HEK293 (cell line): ENCODE measurements around the gene SYNE2.

Experiments used
- CTCF ChIA-PET: fragments of 350-600 bp; formaldehyde crosslinking; extraction: SDS; loops from one replicate; lab custom pipeline; 2021; ENCODE audit warnings: antibody characterized with exemption; lab: Yijun Ruan, JAX
- POLR2A ChIA-PET: fragments of 300-600 bp; formaldehyde crosslinking; extraction: SDS; loops from one replicate; lab custom pipeline; 2020; ENCODE audit warnings: antibody characterized with exemption, inconsistent platforms; lab: Yijun Ruan, JAX
- H3K27ac ChIP-seq: fragments of 200-500 bp; sonication (Bioruptor generic); 2 replicates; pipeline ENCODE4 v1.5.1; 2014; ENCODE audit warnings: low read depth, low read length, control low read depth, inconsistent platforms; ENCODE audit errors: extremely low read depth
- H3K36me3 ChIP-seq, 2 experiments: fragments of 200-500 bp in 1 of 2; sonication (Bioruptor generic) in 1 of 2; 1 replicate in 1 of 2; 2 replicates in 1 of 2; pipeline ENCODE4 v1.5.1; 2014 to 2017; ENCODE audit warnings: inconsistent platforms in 2 of 2, low read length in 2 of 2; ENCODE audit not compliant: control insufficient read depth in 2 of 2, insufficient read depth in 1 of 2
- H3K4me1 ChIP-seq: fragments of 200-500 bp; sonication (Bioruptor generic); 2 replicates; pipeline ENCODE4 v1.5.1; 2014; ENCODE audit warnings: mild to moderate bottlenecking, low read length, inconsistent platforms; ENCODE audit not compliant: control insufficient read depth, insufficient read depth
- H3K4me3 ChIP-seq: 2 replicates; pipeline ENCODE4 v1.5.1; 2011; ENCODE audit warnings: low read depth, mild to moderate bottlenecking, control low read depth, low read length, moderate library complexity
- H3K9me3 ChIP-seq: fragments of 200-500 bp; sonication (Bioruptor generic); 2 replicates; pipeline ENCODE4 v1.5.1; 2014; ENCODE audit warnings: low read depth, low read length, inconsistent platforms; ENCODE audit not compliant: control insufficient read depth, insufficient read depth
- KLF10 ChIP-seq: fragments of 450-650 bp; IDR thresholded peaks from 2 replicates; pipeline ENCODE4 v1.5.1; 2018; ENCODE audit warnings: missing biosample characterization, mild to moderate bottlenecking, missing genetic modification characterization
- SP7 ChIP-seq: fragments of 450-650 bp; formaldehyde crosslinking; IDR thresholded peaks from 2 replicates; pipeline ENCODE4 v1.5.1; 2016; ENCODE audit warnings: missing biosample characterization, missing genetic modification characterization
- ZBTB21 ChIP-seq: fragments of 450-650 bp; formaldehyde crosslinking; IDR thresholded peaks from 2 replicates; pipeline ENCODE4 v1.5.1; 2017; ENCODE audit warnings: missing biosample characterization, missing genetic modification characterization
- ZFP41 ChIP-seq: fragments of 450-650 bp; formaldehyde crosslinking; IDR thresholded peaks from 2 replicates; pipeline ENCODE4 v1.5.1; 2016; ENCODE audit warnings: missing biosample characterization, missing genetic modification characterization, borderline replicate concordance
- ZNF132 ChIP-seq: fragments of 450-650 bp; formaldehyde crosslinking; IDR thresholded peaks from 2 replicates; pipeline ENCODE4 v1.5.1; 2017; ENCODE audit warnings: missing biosample characterization, missing genetic modification characterization, borderline replicate concordance
- ZNF335 ChIP-seq: fragments of 450-650 bp; formaldehyde crosslinking; conservative IDR thresholded peaks from 2 replicates; pipeline ENCODE4 v1.5.1; 2016; ENCODE audit warnings: missing biosample characterization, missing genetic modification characterization
- ZNF544 ChIP-seq: fragments of 450-650 bp; formaldehyde crosslinking; IDR thresholded peaks from 2 replicates; pipeline ENCODE4 v1.5.0; 2017; ENCODE audit warnings: missing biosample characterization, missing genetic modification characterization
- ZNF677 ChIP-seq: fragments of 450-650 bp; IDR thresholded peaks from 2 replicates; pipeline ENCODE4 v1.5.0; 2018; ENCODE audit warnings: missing biosample characterization, mild to moderate bottlenecking, missing genetic modification characterization, moderate library complexity
- ZNF707 ChIP-seq: fragments of 450-650 bp; formaldehyde crosslinking; IDR thresholded peaks from 2 replicates; pipeline ENCODE4 v1.5.1; 2016; ENCODE audit warnings: missing biosample characterization, missing genetic modification characterization
- ZNF768 ChIP-seq: fragments of 450-650 bp; formaldehyde crosslinking; IDR thresholded peaks from 2 replicates; pipeline ENCODE4 v1.5.1; 2018; ENCODE audit warnings: missing biosample characterization, mild to moderate bottlenecking, missing genetic modification characterization
- TF ChIP-seq, protein P1 (sequence below): IDR thresholded peaks from 2 replicates; pipeline ENCODE4 v1.6.1; 2011; ENCODE audit warnings: mild to moderate bottlenecking, low read depth, low read length, borderline replicate concordance
- TF ChIP-seq, protein P2 (sequence below): fragments of 450-650 bp; formaldehyde crosslinking; IDR thresholded peaks from 2 replicates; pipeline ENCODE4; 2016; ENCODE audit warnings: missing biosample characterization, missing genetic modification characterization
- TF ChIP-seq, protein P3 (sequence below): fragments of 450-650 bp; formaldehyde crosslinking; IDR thresholded peaks from 2 replicates; pipeline ENCODE4 v1.5.1; 2017; ENCODE audit warnings: missing biosample characterization, missing genetic modification characterization
- TF ChIP-seq, protein P4 (sequence below): fragments of 450-650 bp; formaldehyde crosslinking; conservative IDR thresholded peaks from 2 replicates; pipeline ENCODE4 v1.5.1; 2016; ENCODE audit warnings: low read depth, missing biosample characterization, missing genetic modification characterization
- TF ChIP-seq, protein P5 (sequence below): fragments of 450-650 bp; formaldehyde crosslinking; IDR thresholded peaks from 2 replicates; pipeline ENCODE4 v1.5.1; 2016; ENCODE audit warnings: missing biosample characterization, missing genetic modification characterization
- TF ChIP-seq, protein P6 (sequence below): sonication (generic); formaldehyde crosslinking; IDR thresholded peaks from 2 replicates; pipeline ENCODE4 v1.8.1; 2022; ENCODE audit warnings: mild to moderate bottlenecking, moderate library complexity, missing genetic modification reagents
- TF ChIP-seq, protein P7 (sequence below): fragments of 450-650 bp; formaldehyde crosslinking; IDR thresholded peaks from 2 replicates; pipeline ENCODE4 v1.5.1; 2017; ENCODE audit warnings: missing biosample characterization, mild to moderate bottlenecking, missing genetic modification characterization, moderate library complexity

Gene SYNE2

DNA sequence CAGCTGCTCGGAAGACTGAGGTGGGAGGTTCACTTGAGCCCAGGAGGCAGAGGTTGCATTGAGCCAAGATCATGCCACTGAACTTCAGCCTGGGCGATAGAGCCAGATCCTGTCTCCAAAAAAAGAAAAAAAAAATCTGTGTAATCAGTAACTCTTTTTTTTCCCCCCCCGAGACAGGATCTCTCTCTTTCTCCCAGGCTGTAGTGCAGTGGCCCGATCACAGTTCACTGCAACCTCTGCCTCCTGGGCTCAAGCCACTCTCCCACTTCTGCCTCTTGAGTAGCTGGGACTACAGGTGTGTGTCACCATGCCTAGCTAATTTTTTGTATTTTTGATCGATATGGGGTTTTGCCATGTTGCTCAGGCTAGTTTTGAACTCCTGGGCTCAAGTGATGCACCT is 113.6 kb downstream of the SYNE2 start:
- no peak overlapping the region for H3K4me3 ChIP-seq
- ChIA-PET CTCF (no interaction called here), POLR2A (no interaction called here)
- no peaks in the 10 kb centered on the region for H3K4me1 ChIP-seq
- no peaks in the 10 kb centered on the region for H3K9me3 ChIP-seq
- TF ChIP-seq KLF10 (tag by site-specific recombination) (no peak), ZBTB21 (tag by site-specific recombination) (no peak)
- TF ChIP-seq, protein P1, sequence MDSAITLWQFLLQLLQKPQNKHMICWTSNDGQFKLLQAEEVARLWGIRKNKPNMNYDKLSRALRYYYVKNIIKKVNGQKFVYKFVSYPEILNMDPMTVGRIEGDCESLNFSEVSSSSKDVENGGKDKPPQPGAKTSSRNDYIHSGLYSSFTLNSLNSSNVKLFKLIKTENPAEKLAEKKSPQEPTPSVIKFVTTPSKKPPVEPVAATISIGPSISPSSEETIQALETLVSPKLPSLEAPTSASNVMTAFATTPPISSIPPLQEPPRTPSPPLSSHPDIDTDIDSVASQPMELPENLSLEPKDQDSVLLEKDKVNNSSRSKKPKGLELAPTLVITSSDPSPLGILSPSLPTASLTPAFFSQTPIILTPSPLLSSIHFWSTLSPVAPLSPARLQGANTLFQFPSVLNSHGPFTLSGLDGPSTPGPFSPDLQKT: no peak
- no peak overlapping the region for H3K27ac ChIP-seq
- H3K36me3 ChIP-seq: peaks cover 12 to 15% of the 10 kb centered on the region in 2 experiments; a peak in 2 of 3 replicates

DNA sequence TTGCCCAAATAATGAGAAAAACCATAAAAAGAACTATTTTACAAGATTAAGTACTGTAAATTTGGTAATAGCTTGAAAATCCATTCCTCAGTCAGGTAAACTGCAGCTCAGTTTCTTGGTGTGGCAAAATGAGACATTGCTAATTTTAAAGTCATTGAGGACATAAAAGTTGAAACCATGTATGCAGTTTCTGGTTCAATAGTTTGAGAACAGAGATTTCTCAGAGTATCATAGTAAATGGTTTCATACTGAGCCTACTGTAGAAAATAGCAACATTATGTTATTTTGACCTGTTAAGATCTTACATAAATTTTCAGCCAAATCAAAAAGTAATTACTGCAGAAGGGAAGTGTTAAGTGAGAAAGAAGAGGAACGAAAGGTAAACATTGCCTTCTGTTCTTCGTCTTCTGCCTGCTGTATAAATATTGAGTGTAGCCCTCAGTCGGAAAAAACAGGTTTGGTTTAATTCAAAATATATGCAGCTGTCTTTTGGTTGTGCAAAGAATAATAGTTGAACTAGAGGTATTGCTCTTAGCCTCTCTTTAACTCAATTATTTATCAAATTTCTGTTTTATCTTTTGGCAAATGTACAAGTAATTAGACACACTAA is 119.6 kb downstream of the SYNE2 start:
- Histone ChIP-seq H3K4me1 (no peaks in the 10 kb centered on the region), H3K27ac (no peak overlapping the region), H3K9me3 (no peaks in the 10 kb centered on the region), H3K36me3 (peaks cover 10 to 16% of the 10 kb centered on the region in 2 experiments; a peak in 2 of 3 replicates), H3K4me3 (no peak overlapping the region)
- TF ChIP-seq, protein P2, sequence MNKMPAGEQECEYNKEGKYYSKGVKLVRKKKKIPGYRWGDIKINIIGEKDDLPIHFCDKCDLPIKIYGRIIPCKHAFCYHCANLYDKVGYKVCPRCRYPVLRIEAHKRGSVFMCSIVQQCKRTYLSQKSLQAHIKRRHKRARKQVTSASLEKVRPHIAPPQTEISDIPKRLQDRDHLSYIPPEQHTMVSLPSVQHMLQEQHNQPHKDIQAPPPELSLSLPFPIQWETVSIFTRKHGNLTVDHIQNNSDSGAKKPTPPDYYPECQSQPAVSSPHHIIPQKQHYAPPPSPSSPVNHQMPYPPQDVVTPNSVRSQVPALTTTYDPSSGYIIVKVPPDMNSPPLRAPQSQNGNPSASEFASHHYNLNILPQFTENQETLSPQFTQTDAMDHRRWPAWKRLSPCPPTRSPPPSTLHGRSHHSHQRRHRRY (tag by site-specific recombination): no peak
- TF ChIP-seq SP7 (tag by site-specific recombination): no peak
- no peak for TF ChIP-seq ZNF544 (tag by site-specific recombination)
- no peak for TF ChIP-seq ZNF132 (tag by site-specific recombination)
- TF ChIP-seq, protein P3, sequence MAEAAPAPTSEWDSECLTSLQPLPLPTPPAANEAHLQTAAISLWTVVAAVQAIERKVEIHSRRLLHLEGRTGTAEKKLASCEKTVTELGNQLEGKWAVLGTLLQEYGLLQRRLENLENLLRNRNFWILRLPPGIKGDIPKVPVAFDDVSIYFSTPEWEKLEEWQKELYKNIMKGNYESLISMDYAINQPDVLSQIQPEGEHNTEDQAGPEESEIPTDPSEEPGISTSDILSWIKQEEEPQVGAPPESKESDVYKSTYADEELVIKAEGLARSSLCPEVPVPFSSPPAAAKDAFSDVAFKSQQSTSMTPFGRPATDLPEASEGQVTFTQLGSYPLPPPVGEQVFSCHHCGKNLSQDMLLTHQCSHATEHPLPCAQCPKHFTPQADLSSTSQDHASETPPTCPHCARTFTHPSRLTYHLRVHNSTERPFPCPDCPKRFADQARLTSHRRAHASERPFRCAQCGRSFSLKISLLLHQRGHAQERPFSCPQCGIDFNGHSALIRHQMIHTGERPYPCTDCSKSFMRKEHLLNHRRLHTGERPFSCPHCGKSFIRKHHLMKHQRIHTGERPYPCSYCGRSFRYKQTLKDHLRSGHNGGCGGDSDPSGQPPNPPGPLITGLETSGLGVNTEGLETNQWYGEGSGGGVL (tag by site-specific recombination): no peak
- TF ChIP-seq, protein P4, sequence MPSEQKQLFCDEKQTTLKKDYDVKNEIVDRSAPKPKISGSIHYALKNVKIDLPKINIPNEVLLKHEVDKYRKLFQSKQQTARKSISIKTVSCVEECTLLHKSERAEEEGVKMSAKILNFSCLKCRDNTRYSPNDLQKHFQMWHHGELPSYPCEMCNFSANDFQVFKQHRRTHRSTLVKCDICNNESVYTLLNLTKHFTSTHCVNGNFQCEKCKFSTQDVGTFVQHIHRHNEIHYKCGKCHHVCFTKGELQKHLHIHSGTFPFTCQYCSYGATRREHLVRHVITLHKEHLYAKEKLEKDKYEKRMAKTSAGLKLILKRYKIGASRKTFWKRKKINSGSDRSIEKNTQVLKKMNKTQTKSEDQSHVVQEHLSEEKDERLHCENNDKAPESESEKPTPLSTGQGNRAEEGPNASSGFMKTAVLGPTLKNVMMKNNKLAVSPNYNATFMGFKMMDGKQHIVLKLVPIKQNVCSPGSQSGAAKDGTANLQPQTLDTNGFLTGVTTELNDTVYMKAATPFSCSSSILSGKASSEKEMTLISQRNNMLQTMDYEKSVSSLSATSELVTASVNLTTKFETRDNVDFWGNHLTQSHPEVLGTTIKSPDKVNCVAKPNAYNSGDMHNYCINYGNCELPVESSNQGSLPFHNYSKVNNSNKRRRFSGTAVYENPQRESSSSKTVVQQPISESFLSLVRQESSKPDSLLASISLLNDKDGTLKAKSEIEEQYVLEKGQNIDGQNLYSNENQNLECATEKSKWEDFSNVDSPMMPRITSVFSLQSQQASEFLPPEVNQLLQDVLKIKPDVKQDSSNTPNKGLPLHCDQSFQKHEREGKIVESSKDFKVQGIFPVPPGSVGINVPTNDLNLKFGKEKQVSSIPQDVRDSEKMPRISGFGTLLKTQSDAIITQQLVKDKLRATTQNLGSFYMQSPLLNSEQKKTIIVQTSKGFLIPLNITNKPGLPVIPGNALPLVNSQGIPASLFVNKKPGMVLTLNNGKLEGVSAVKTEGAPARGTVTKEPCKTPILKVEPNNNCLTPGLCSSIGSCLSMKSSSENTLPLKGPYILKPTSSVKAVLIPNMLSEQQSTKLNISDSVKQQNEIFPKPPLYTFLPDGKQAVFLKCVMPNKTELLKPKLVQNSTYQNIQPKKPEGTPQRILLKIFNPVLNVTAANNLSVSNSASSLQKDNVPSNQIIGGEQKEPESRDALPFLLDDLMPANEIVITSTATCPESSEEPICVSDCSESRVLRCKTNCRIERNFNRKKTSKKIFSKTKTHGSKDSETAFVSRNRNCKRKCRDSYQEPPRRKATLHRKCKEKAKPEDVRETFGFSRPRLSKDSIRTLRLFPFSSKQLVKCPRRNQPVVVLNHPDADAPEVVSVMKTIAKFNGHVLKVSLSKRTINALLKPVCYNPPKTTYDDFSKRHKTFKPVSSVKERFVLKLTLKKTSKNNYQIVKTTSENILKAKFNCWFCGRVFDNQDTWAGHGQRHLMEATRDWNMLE (tag by site-specific recombination): no peak
- TF ChIP-seq ZNF768 (tag by site-specific recombination): no peak
- ChIA-PET POLR2A (no interaction called here), CTCF (interaction anchor here (1.6 kb wide), 1 partner anchor 332 kb away, joined by 3 read pairs; no protein-coding TSS in a partner anchor)

DNA sequence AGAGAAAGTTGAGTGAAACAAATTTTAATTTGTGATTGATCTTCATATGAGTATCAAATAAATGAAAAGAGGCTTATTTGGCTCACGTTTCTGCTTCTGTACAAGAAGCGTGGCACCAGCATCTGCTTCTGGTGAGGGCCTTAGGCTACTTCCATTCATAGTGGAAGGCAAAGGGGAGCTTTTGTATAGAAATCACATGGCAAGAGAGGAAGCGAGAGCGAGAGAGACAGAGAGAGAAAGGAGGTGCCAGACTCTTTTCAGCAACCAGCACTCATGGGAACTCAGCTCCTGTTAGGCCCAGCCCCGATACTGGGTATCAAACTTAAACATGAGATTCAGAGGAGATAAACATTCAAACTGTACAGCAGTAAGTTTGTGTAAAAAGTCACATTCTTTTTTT is 121.4 kb downstream of the SYNE2 start:
- H3K36me3 ChIP-seq: peaks cover 3 to 11% of the 10 kb centered on the region in 2 experiments
- no peaks in the 10 kb centered on the region for H3K9me3 ChIP-seq
- H3K4me3 ChIP-seq: no peak overlapping the region
- ChIA-PET POLR2A (no interaction called here), CTCF (no interaction called here)
- no peak overlapping the region for H3K27ac ChIP-seq
- H3K4me1 ChIP-seq: no peaks in the 10 kb centered on the region
- TF ChIP-seq ZNF335 (tag by site-specific recombination) (no peak), ZNF707 (no peak), ZFP41 (no peak), ZNF677 (no peak)
- TF ChIP-seq, protein P5, sequence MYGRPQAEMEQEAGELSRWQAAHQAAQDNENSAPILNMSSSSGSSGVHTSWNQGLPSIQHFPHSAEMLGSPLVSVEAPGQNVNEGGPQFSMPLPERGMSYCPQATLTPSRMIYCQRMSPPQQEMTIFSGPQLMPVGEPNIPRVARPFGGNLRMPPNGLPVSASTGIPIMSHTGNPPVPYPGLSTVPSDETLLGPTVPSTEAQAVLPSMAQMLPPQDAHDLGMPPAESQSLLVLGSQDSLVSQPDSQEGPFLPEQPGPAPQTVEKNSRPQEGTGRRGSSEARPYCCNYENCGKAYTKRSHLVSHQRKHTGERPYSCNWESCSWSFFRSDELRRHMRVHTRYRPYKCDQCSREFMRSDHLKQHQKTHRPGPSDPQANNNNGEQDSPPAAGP (tag by site-specific recombination): no peak
- TF ChIP-seq, protein P6, sequence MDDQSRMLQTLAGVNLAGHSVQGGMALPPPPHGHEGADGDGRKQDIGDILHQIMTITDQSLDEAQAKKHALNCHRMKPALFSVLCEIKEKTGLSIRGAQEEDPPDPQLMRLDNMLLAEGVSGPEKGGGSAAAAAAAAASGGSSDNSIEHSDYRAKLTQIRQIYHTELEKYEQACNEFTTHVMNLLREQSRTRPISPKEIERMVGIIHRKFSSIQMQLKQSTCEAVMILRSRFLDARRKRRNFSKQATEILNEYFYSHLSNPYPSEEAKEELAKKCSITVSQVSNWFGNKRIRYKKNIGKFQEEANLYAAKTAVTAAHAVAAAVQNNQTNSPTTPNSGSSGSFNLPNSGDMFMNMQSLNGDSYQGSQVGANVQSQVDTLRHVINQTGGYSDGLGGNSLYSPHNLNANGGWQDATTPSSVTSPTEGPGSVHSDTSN (CRISPR knock-in tag): no peak
- TF ChIP-seq, protein P7, sequence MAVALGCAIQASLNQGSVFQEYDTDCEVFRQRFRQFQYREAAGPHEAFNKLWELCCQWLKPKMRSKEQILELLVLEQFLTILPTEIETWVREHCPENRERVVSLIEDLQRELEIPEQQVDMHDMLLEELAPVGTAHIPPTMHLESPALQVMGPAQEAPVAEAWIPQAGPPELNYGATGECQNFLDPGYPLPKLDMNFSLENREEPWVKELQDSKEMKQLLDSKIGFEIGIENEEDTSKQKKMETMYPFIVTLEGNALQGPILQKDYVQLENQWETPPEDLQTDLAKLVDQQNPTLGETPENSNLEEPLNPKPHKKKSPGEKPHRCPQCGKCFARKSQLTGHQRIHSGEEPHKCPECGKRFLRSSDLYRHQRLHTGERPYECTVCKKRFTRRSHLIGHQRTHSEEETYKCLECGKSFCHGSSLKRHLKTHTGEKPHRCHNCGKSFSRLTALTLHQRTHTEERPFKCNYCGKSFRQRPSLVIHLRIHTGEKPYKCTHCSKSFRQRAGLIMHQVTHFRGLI (tag by site-specific recombination): no peak
